ENCODE data around the gene PDE7B. TPM values are rescaled to one million over a fixed set of nuclear protein-coding genes. Genes with fewer than 3 reads are reported as not detected.

The PDE7B gene
- total and polyA plus RNA-seq, 9 of the 15 experiments (the other 6 are each of a cell fraction or from before 2014, with no cell fraction given) = 0.01 TPM; not detected in 8

DNA sequence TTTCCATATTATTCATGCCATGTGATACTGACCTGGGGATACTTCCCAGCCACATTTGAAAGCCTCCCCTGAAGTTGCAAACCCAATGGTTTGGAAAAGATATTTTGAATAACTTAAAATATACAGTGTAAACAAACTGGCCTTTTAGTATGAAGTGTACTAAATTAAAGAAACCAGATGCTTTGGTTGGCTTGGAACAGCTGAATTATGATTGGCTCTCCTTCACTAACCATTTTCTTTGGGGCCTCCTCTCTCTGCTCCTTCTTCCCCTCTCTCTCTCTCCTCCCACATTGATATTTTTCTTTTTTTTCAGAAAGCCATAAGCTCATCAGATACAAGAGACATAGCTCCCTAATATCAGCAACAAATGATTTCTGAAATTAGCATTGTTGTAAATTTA, 232.0 kb downstream of the PDE7B start (continued):
- TF ChIP-seq, protein P1, sequence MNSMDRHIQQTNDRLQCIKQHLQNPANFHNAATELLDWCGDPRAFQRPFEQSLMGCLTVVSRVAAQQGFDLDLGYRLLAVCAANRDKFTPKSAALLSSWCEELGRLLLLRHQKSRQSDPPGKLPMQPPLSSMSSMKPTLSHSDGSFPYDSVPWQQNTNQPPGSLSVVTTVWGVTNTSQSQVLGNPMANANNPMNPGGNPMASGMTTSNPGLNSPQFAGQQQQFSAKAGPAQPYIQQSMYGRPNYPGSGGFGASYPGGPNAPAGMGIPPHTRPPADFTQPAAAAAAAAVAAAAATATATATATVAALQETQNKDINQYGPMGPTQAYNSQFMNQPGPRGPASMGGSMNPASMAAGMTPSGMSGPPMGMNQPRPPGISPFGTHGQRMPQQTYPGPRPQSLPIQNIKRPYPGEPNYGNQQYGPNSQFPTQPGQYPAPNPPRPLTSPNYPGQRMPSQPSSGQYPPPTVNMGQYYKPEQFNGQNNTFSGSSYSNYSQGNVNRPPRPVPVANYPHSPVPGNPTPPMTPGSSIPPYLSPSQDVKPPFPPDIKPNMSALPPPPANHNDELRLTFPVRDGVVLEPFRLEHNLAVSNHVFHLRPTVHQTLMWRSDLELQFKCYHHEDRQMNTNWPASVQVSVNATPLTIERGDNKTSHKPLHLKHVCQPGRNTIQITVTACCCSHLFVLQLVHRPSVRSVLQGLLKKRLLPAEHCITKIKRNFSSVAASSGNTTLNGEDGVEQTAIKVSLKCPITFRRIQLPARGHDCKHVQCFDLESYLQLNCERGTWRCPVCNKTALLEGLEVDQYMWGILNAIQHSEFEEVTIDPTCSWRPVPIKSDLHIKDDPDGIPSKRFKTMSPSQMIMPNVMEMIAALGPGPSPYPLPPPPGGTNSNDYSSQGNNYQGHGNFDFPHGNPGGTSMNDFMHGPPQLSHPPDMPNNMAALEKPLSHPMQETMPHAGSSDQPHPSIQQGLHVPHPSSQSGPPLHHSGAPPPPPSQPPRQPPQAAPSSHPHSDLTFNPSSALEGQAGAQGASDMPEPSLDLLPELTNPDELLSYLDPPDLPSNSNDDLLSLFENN (IDR thresholded peaks at IDR 0.05; ENCODE audit: low read depth in 2 of 2, low read length in 2 of 2) = no peak
- no peak for TF ChIP-seq YY1 (IDR thresholded peaks at IDR 0.05; ENCODE audit: borderline replicate concordance in 1 of 3, control insufficient read depth in 1 of 3, extremely low read depth in 1 of 3, insufficient read depth in 3 of 3, insufficient read length in 1 of 3, insufficient replicate concordance in 2 of 3, low read depth in 1 of 3, low read length in 2 of 3)
- TF ChIP-seq HMG20A (CRISPR knock-in tag; conservative IDR thresholded peaks at IDR 0.05) = no peak

DNA sequence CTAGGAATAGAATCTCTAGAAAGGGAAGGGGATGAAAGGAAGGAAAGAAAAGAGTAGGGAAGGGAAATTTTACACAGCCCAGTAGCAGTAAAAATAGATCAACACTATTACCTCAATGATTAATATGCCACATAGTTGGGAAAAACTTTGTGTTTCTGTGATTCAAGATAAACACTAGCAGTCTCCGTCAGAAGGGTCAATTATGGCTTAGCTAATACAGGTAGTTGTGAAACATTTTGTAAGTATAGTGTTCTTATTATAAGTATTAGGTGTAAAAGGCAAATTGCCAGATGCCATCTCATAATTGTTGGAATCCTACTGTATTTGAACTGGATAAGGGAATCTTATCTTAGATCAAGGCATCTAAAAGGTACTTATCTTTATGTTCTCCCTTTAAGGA, 232.9 kb downstream of the PDE7B start:
- no peaks in the 10 kb centered on the region for H4K20me1 ChIP-seq (replicated peaks; ENCODE audit: control insufficient read depth, insufficient read depth, low read length)
- DNase-seq (ENCODE audit: extremely low read depth in 1 of 4, low spot score in 3 of 4) = no peak
- ChIA-PET CTCF (ENCODE audit: low intra/inter-chr PET ratio) (no interaction called here), POLR2A (no interaction called here)
- intact Hi-C loops (cut with micrococcal nuclease) = no loop called here
- BruUV-seq (replicated peaks) = no TSS peak
- no peaks in the 10 kb centered on the region for H3K9me1 ChIP-seq (ENCODE audit: control insufficient read depth, insufficient read depth, low read length)
- in situ Hi-C loops (cut with MboI) = no loop called here
- no peak overlapping the region for H3K4me3 ChIP-seq
- no peaks in the 10 kb centered on the region for H3K36me3 ChIP-seq (ENCODE audit: control insufficient read depth, insufficient read depth, low read length)
- H3K4me1 ChIP-seq (replicated peaks in 1 of 2; ENCODE audit: control insufficient read depth in 2 of 2, insufficient read depth in 2 of 2, low read length in 2 of 2) = no peaks in the 10 kb centered on the region
- no peak overlapping the region for H3K4me2 ChIP-seq (ENCODE audit: insufficient read depth, low read length)
- H3K9ac ChIP-seq (ENCODE audit: insufficient read depth in 1 of 2, low read depth in 2 of 2, low read length in 2 of 2) = no peak overlapping the region
- H3K27me3 ChIP-seq (ENCODE audit: control insufficient read depth in 2 of 2, insufficient read depth in 2 of 2, low read length in 2 of 2) = peaks cover 0 to 12% of the 10 kb centered on the region in 2 experiments; a peak in 3 of 5 replicates
- no peak overlapping the region for H3K27ac ChIP-seq (ENCODE audit: extremely low read depth, low read depth, low read length)
- no peak for FAIRE-seq
- no peaks in the 10 kb centered on the region for H3K79me2 ChIP-seq (ENCODE audit: control insufficient read depth, insufficient read depth, low read length)
- no peak overlapping the region for H2AFZ ChIP-seq (ENCODE audit: low read depth, low read length)
- no peaks in the 10 kb centered on the region for H3K9me3 ChIP-seq (replicated peaks; ENCODE audit: control insufficient read depth, insufficient read depth, low read depth, low read length)
- 0% methylated on average over 1 of the region's 1 CpG for WGBS (ENCODE audit: insufficient coverage, low coverage, missing lambda C conversion rate)
- ATAC-seq = no peak
- TF ChIP-seq ARID2 (IDR thresholded peaks at IDR 0.05) = no peak
- no peak for TF ChIP-seq IFI16 (CRISPR knock-in tag; IDR thresholded peaks at IDR 0.05)
- TF ChIP-seq, protein P2, sequence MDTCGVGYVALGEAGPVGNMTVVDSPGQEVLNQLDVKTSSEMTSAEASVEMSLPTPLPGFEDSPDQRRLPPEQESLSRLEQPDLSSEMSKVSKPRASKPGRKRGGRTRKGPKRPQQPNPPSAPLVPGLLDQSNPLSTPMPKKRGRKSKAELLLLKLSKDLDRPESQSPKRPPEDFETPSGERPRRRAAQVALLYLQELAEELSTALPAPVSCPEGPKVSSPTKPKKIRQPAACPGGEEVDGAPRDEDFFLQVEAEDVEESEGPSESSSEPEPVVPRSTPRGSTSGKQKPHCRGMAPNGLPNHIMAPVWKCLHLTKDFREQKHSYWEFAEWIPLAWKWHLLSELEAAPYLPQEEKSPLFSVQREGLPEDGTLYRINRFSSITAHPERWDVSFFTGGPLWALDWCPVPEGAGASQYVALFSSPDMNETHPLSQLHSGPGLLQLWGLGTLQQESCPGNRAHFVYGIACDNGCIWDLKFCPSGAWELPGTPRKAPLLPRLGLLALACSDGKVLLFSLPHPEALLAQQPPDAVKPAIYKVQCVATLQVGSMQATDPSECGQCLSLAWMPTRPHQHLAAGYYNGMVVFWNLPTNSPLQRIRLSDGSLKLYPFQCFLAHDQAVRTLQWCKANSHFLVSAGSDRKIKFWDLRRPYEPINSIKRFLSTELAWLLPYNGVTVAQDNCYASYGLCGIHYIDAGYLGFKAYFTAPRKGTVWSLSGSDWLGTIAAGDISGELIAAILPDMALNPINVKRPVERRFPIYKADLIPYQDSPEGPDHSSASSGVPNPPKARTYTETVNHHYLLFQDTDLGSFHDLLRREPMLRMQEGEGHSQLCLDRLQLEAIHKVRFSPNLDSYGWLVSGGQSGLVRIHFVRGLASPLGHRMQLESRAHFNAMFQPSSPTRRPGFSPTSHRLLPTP (IDR thresholded peaks at IDR 0.05; ENCODE audit: borderline replicate concordance, extremely low read depth, insufficient read length) = no peak
- TF ChIP-seq ZNF561 (CRISPR knock-in tag; conservative IDR thresholded peaks at IDR 0.05) = no peak
- TF ChIP-seq, protein P1 (IDR thresholded peaks at IDR 0.05; ENCODE audit: low read depth in 2 of 2, low read length in 2 of 2) = no peak
